ENCODE measurements around the gene TAF3. TPM values are rescaled to one million over a fixed set of nuclear protein-coding genes. Genes with fewer than 3 reads are reported as not detected.

The TAF3 gene
- total RNA-seq, 2 donors from 2014 or later, result 7.2 to 8.2 TPM

GRCh38 chr10:7950981-7951847, 132.9 kb downstream of the TAF3 start:
- Histone ChIP-seq H3K4me3 (no peak overlapping the region), H3K4me1 (ENCODE audit: control insufficient read depth in 1 of 2, low read depth in 2 of 2) (peaks cover 0 to 13% of the 10 kb centered on the region in 2 donors), H3K27ac (no peak overlapping the region), H3K9me3 (no peaks in the 10 kb centered on the region), H3K36me3 (no peaks in the 10 kb centered on the region), H3K27me3 (replicated peaks; ENCODE audit: insufficient read depth) (no peaks in the 10 kb centered on the region)
- TF ChIP-seq CTCF (IDR thresholded peaks at IDR 0.05), result no peak
- no peak for ATAC-seq (ENCODE audit: insufficient number of reproducible peaks, low FRiP score, low read depth)
- DNase-seq (ENCODE audit: low spot score), result no peak

GRCh38 chr10:7952266-7952665, 134.0 kb downstream of the TAF3 start:
- Histone ChIP-seq H3K36me3 (no peaks in the 10 kb centered on the region), H3K9me3 (no peaks in the 10 kb centered on the region), H3K4me1 (ENCODE audit: control insufficient read depth in 1 of 2, low read depth in 2 of 2) (peaks cover 7 to 23% of the 10 kb centered on the region in 2 donors), H3K27ac (no peak overlapping the region), H3K27me3 (replicated peaks; ENCODE audit: insufficient read depth) (no peaks in the 10 kb centered on the region), H3K4me3 (no peak overlapping the region)
- TF ChIP-seq CTCF (IDR thresholded peaks at IDR 0.05), result no peak
- DNase-seq (ENCODE audit: low spot score) (no peak), ATAC-seq (ENCODE audit: insufficient number of reproducible peaks, low FRiP score, low read depth) (no peak)

DNA sequence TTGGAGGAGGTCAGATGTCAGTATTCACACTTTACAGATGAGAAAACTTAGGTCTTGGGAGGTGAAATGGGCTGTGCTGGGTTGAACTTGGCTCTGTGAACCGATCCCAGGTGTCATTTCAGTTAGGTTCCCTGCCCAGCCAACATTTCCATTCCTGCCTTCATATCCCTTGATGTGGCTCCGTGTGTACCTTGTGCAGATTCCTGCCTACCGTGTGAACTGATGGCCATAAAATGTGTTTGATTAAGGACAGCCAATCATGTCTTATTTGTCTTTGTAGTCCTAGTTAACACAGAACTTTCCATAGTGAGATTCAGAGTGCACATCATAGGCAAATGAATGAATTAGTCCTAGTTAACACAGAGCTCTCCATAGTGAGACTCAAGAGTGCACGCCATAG, 135.1 kb downstream of the TAF3 start:
- peaks cover 7 to 19% of the 10 kb centered on the region in 2 donors for H3K4me1 ChIP-seq (ENCODE audit: control insufficient read depth in 1 of 2, low read depth in 2 of 2)
- TF ChIP-seq CTCF (IDR thresholded peaks at IDR 0.05), result no peak
- H3K9me3 ChIP-seq, result no peaks in the 10 kb centered on the region
- DNase-seq (ENCODE audit: low spot score) (no peak), ATAC-seq (ENCODE audit: insufficient number of reproducible peaks, low FRiP score, low read depth) (no peak)
- no peaks in the 10 kb centered on the region for H3K27me3 ChIP-seq (replicated peaks; ENCODE audit: insufficient read depth)
- H3K4me3 ChIP-seq, result no peak overlapping the region
- no peak overlapping the region for H3K27ac ChIP-seq
- H3K36me3 ChIP-seq, result no peaks in the 10 kb centered on the region

DNA sequence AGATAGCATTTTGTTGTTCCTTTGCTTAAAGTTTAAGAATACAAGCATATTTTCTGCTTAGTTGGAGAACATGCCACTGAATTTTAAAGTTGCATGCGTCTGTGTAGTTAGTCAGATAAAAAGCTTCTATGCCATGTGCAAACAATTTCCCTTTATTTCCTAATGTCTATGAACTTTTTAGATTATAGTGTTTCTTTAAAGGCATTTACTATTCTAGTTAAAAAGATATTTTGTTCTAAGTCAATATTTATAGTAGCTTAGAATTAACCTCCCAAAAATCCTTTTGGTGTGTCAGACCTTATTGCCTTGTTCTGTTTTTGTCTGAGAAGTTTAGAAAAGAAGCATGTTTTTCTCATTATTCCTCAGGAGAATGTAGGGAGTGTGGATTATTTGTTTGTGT, 137.1 kb downstream of the TAF3 start:
- Histone ChIP-seq H3K9me3 (no peaks in the 10 kb centered on the region), H3K27me3 (replicated peaks; ENCODE audit: insufficient read depth) (no peaks in the 10 kb centered on the region), H3K27ac (no peak overlapping the region), H3K4me3 (no peak overlapping the region), H3K4me1 (ENCODE audit: control insufficient read depth in 1 of 2, low read depth in 2 of 2) (peaks cover 7 to 18% of the 10 kb centered on the region in 2 donors), H3K36me3 (no peaks in the 10 kb centered on the region)
- ATAC-seq (ENCODE audit: insufficient number of reproducible peaks, low FRiP score, low read depth) (no peak), DNase-seq (ENCODE audit: low spot score) (no peak)
- no peak for TF ChIP-seq CTCF (IDR thresholded peaks at IDR 0.05)

- no peak for DNase-seq (ENCODE audit: low spot score)
- Histone ChIP-seq H3K4me1 (ENCODE audit: control insufficient read depth in 1 of 2, low read depth in 2 of 2) (peaks cover 7 to 18% of the 10 kb centered on the region in 2 donors), H3K36me3 (no peaks in the 10 kb centered on the region), H3K27ac (no peak overlapping the region), H3K9me3 (no peaks in the 10 kb centered on the region), H3K27me3 (replicated peaks; ENCODE audit: insufficient read depth) (no peaks in the 10 kb centered on the region), H3K4me3 (no peak overlapping the region)
- no peak for ATAC-seq (ENCODE audit: insufficient number of reproducible peaks, low FRiP score, low read depth)
- TF ChIP-seq CTCF (IDR thresholded peaks at IDR 0.05), result no peak
These were observed 138.2 kb downstream of the TAF3 start for GRCh38 chr10:7956508-7956907.
